Activated naive CD8-positive, alpha-beta T cell treated with anti-CD3 and anti-CD28 coated beads, Interleukin-2, amount 10 ng/mL, durations not matched to agents 7 days and 5 days (primary cell): Measurements from ENCODE around the gene STAG3. TPM values are rescaled to one million over a fixed set of nuclear protein-coding genes. Genes with fewer than 3 reads are reported as not detected.
A peak's percentile ranks its signal among the peaks of the same experiment; 100 is the strongest.

Source experiments
- ATAC-seq: fragments of 150-1000 bp; cut with Tn5 transposase; one replicate; pipeline ENCODE4 v1.10.0; 2021; ENCODE audit warnings: low read depth, moderate library complexity
- POLR2A ChIA-PET: fragments of 350-600 bp; sonication (Branson Sonifier 250); formaldehyde crosslinking; loops from one replicate; lab custom pipeline; 2021; ENCODE audit warnings: antibody characterized with exemption; lab: Charles Lee
- DNase-seq: peaks from one replicate; pipeline ENCODE4 v3.0.0; 2021
- H3K27ac Mint-ChIP-seq: one replicate; pipeline ENCODE4 v1.8.0; 2022; ENCODE audit warnings: mild to moderate bottlenecking, mixed read lengths
- H3K27me3 Mint-ChIP-seq: one replicate; pipeline ENCODE4 v1.8.0; 2022; ENCODE audit warnings: mild to moderate bottlenecking, moderate library complexity, mixed read lengths
- H3K36me3 Mint-ChIP-seq: one replicate; pipeline ENCODE4 v1.8.0; 2021; ENCODE audit warnings: mild to moderate bottlenecking, mixed read lengths
- H3K4me1 Mint-ChIP-seq: one replicate; pipeline ENCODE4 v1.8.0; 2021; ENCODE audit warnings: mixed read lengths
- H3K4me3 Mint-ChIP-seq: one replicate; pipeline ENCODE4 v1.8.0; 2022; ENCODE audit warnings: mild to moderate bottlenecking, moderate library complexity, mixed read lengths
- H3K9me3 Mint-ChIP-seq: one replicate; pipeline ENCODE4 v1.8.0; 2021; ENCODE audit warnings: mixed read lengths
- total RNA-seq, 2 experiments: library from RNA; stranded (reverse); gene quantifications; one replicate each; pipeline ENCODE4 v1.2.3, GENCODE V29; 2021

The STAG3 gene
- total RNA-seq, 2 experiments from 2014 or later = 31.1 to 38.8 TPM

DNA sequence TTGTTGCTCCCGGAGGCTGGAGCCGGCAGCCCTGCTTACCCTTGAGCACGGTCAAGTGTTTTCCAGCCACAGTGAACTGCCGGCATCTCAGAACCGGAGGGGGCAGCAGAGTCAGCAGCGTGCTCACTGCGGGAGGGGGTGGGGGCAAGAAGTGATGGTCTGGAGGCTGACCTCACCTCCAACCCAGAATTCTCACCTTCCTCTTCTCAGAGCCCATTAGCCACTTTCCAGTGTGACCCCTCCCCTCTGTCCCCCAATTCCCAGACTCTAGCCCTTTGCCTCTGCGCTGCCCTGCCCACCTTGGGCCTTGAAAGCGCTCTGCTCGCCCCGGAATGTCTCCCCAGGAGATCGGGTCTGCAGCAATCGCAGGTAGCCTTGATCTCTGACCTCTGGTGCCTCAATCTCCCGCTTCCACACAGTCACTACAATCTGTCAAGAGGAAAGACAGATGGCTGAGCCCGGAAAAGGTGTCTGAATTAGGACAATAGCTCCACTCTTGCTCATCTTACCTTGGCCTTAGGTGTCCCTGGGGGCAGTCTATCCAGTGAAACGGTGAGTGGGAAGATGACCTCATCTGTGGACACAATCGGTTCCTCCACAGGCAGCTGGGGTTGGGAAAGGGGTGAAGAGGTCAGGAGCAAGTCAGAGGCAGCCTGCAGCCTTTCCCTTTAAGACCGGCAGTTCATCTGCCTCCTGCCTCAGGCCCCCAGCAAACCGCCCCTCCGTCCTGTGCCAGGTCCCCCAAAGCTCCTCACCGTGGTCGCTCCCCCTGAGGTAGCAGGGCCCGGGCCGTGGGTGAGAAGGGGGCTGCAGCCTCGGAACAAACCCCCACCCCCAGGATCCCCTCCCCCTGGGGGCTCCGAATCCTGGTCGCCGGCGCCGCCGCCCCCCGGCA, 20.1 kb upstream of the STAG3 start:
- DNase-seq (no peak), ATAC-seq (peak; percentile 13)
- H3K27ac Mint-ChIP-seq = peak overlapping the region; percentile 78
- H3K4me1 Mint-ChIP-seq = peaks cover 35% of the 10 kb centered on the region
- H3K36me3 Mint-ChIP-seq = peaks cover 16% of the 10 kb centered on the region
- peak overlapping the region; percentile 83 for H3K4me3 Mint-ChIP-seq
- H3K9me3 Mint-ChIP-seq = no peaks in the 10 kb centered on the region
- POLR2A ChIA-PET = interaction anchor here (0.5 to 4.4 kb wide), 10 partner anchors 8 to 271 kb away, joined by 3 to 48 read pairs (median 6); partner anchors contain the start of genes GAL3ST4, GPC2, LAMTOR4 and MEPCE
- H3K27me3 Mint-ChIP-seq = no peaks in the 10 kb centered on the region

DNA sequence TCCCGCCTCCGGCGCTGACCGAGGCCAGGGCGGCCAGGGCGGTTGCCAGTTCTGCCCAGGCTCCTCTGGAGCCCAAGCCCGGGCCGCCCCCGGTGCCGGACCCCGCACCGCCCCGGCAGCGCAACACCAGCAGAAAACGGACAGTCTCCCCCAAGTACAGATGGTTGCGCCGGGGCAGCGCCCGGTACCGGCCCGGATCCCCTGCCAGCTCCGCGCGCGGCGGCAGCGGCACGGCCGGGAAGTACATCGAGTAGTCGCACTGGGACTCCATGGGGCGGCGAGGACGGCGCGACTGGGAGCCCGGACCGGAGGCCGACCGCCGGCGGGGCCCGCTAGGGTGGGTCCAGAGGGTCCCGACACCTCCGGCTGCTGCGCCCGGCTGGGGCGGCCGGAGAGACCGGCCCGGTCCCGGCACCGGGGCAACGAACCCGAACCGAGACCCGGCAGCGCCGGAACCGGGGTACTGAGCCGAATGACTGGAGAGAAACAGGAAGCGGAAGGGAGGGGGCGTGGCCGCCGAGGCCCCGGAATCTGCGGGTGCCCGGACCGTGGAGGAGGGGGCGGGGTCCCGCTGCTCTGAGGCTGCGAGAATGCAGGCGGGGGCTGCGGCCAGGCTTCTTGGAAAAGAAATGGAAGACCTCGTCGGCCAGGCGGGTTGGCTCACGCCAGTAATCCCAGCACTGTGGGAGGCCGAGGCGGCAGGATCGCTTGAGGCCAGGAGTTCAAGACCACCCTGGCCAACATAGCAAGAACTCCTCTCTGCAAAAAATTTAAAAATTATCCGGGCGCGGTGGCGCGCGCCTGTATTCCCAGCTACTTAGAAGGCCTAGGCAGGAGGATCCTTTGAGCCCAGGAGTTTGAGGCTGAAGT, 19.3 kb upstream of the STAG3 start, which contains the start of gene TRAPPC14:
Gene TRAPPC14 (minus strand): TSS at position 495 of the 870 bp plus-strand sequence. CDS start 224 bp downstream, at position 271.
- Mint-ChIP-seq H3K27ac (peak within 1 kb of the TSS; percentile 86), H3K9me3 (no peaks in the 10 kb centered on the region), H3K36me3 (peaks cover 13% of the 10 kb centered on the region), H3K4me3 (peak within 1 kb of the TSS; percentile 83), H3K27me3 (no peaks in the 10 kb centered on the region), H3K4me1 (peaks cover 40% of the 10 kb centered on the region)
- POLR2A ChIA-PET = interaction anchor here (0.5 to 4.4 kb wide), 8 partner anchors 9 to 270 kb away, joined by 3 to 48 read pairs (median 6); partner anchors contain the start of genes GAL3ST4, GPC2, LAMTOR4 and MEPCE
- ATAC-seq (peak; percentile 80), DNase-seq (peak; percentile 93)

DNA sequence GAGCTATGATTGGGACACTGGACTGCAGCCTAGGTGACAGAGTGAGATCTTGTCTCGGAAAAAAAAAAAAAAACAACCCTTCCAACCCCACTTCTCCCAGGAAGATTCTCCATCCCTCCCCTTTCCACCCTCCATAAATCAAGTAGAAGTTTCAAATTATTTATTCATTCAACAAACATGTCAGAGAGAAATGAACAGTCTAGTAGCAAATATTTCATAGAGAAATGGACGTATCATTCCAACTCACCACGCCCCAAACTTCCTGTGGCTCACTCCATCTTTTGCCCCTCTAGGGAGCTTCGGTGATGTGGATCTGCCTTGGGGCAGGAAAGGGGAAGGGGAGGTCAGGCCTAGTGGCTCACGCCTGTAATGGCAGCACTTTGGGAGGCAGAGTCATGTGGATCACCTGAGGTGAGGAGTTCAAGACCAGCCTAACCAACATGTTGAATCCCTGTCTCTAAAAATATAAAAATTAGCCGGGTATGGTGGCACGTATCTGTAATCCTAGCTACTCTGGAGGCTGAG, 18.6 kb upstream of the STAG3 start:
- H3K36me3 Mint-ChIP-seq = peaks cover 9% of the 10 kb centered on the region
- POLR2A ChIA-PET = interaction anchor here (2.1 to 4.4 kb wide), 3 partner anchors 9 to 31 kb away, joined by 6 to 48 read pairs (median 8); partner anchors contain the start of genes GAL3ST4 and LAMTOR4
- H3K9me3 Mint-ChIP-seq = no peaks in the 10 kb centered on the region
- ATAC-seq = no peak
- no peaks in the 10 kb centered on the region for H3K27me3 Mint-ChIP-seq
- peaks cover 39% of the 10 kb centered on the region for H3K4me1 Mint-ChIP-seq
- H3K4me3 Mint-ChIP-seq = peak overlapping the region; percentile 78
- no peak for DNase-seq
- peak overlapping the region; percentile 86 for H3K27ac Mint-ChIP-seq

DNA sequence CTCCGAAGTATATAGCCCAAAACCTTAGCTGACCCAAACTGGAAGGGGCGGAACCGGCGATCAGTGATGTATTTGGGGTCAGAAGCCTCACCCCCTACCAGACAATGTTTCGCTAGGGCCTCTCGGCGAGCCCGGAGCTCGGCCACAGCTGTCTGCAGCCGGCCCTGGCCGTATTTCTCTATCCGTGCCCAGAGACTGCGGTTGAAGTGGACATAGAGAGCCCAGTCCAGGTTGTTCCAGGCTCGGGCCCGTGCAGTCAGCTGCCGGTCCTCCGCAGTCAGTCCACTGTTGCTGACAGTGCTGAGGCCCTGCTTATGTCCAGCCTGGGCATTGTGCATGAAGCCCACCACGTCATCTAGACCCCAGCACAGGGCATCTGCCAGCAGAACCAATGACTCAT, 17.7 kb upstream of the STAG3 start:
- H3K4me1 Mint-ChIP-seq = peaks cover 39% of the 10 kb centered on the region
- no peak overlapping the region for H3K27ac Mint-ChIP-seq
- no peaks in the 10 kb centered on the region for H3K27me3 Mint-ChIP-seq
- no peak overlapping the region for H3K4me3 Mint-ChIP-seq
- H3K9me3 Mint-ChIP-seq = no peaks in the 10 kb centered on the region
- ATAC-seq (no peak), DNase-seq (no peak)
- POLR2A ChIA-PET = interaction anchor here (2.1 to 4.4 kb wide), 3 partner anchors 8 to 30 kb away, joined by 6 to 48 read pairs (median 8); partner anchors contain the start of genes GAL3ST4 and LAMTOR4
- H3K36me3 Mint-ChIP-seq = peaks cover 9% of the 10 kb centered on the region

DNA sequence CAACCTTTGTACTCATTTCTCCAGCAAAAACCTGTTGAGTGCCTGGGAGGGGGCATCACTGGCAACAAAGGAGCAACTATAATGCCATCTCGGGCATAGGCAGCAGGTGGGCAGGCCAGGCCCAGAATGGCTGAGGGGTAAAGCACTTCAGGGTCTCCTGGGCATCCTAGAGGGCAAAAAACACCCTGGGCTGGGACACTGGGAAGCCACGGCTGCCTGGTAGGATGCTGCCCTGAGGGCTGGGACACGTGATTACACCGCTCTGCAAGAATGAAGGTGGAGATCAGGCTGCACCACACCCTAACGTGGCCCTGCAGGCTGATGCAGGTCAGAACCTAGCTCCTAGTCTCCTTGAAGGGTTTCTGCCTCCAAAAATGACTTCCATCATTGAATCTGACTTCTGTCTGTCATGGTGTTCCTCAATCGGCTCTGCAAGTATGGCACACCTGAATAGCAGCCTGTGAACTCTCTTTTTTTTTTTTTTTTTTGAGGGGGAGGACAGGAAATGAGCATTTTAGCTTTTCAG, 14.6 kb upstream of the STAG3 start:
- POLR2A ChIA-PET = interaction anchor here (0.6 to 1.2 kb wide), 7 partner anchors 9 to 266 kb away, joined by 3 to 5 read pairs (median 4); partner anchors contain the start of genes GPC2, LAMTOR4, STAG3 and ZCWPW1
- no peaks in the 10 kb centered on the region for H3K9me3 Mint-ChIP-seq
- H3K4me1 Mint-ChIP-seq = peaks cover 49% of the 10 kb centered on the region
- no peaks in the 10 kb centered on the region for H3K27me3 Mint-ChIP-seq
- ATAC-seq (peak; percentile 28), DNase-seq (no peak)
- peak overlapping the region; percentile 53 for H3K4me3 Mint-ChIP-seq
- peaks cover 2% of the 10 kb centered on the region for H3K36me3 Mint-ChIP-seq
- peak overlapping the region; percentile 87 for H3K27ac Mint-ChIP-seq

DNA sequence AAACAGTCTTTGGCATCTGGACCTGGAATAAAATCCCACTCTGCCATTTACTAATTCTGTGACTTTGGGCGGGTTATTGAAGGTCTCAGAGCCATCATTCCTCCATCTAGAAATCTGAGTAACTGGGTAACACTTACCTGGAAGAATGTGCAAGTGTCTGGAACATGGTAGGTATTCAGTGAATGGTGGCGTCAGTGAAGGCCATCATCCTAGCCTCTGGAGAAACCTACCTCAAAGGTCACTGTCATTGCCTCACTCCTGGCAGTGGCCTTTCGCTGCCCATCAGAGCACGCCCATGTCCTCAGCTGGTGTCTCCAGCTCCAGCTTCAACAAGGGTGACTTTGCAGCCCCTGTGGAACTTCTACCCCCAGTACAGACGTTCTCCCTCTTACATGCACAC, 13.8 kb upstream of the STAG3 start:
- no peak for DNase-seq
- POLR2A ChIA-PET = interaction anchor here (0.6 to 1.2 kb wide), 3 partner anchors 48 to 265 kb away, joined by 3 to 4 read pairs (median 3); partner anchors contain the start of gene ZCWPW1
- H3K27me3 Mint-ChIP-seq = no peaks in the 10 kb centered on the region

DNA sequence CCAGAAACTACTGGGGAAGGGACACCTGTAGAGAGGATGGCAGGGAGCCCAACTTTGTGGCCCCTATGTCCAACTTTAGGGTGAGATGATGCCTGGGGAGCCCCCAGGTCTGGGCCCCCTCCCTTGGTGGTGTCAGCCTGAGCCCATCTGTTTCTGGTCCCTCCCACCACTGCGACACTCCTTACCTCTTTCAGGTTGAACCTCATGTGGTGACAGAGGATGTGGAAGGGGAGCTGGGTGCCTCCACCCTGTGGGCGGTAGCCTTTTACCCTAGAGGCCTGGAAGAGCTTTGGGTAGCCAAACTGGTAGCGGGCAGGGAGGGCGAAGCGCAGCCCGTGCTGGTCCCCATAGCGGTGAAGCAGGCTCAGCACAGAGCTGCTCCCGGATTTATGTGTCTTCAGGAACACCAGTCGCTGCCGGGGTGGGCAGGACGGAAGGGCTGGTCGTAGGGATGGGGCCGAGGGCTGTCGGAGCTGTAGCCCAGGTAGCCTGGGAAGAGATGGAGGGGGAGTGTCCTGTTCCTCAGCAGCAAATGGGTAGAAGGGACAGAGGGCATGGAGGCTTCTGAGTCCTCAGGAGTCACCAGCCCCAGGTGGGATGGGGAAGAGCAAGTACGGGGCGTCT, 11.3 kb upstream of the STAG3 start:
- Mint-ChIP-seq H3K27ac (peak overlapping the region; percentile 75), H3K36me3 (peaks cover 6% of the 10 kb centered on the region), H3K27me3 (peaks cover 3% of the 10 kb centered on the region), H3K4me3 (peak overlapping the region; percentile 79), H3K9me3 (no peaks in the 10 kb centered on the region), H3K4me1 (peaks cover 71% of the 10 kb centered on the region)
- POLR2A ChIA-PET = interaction anchor here (0.6 to 3.2 kb wide), 8 partner anchors 9 to 263 kb away, joined by 3 to 22 read pairs (median 10); partner anchors contain the start of genes GPC2, LAMTOR4, MEPCE and STAG3
- no peak for DNase-seq
- ATAC-seq = peak; percentile 68

More for the DNA sequence above, 13.8 kb upstream of the STAG3 start:
- no peak for ATAC-seq
- peaks cover 56% of the 10 kb centered on the region for H3K4me1 Mint-ChIP-seq
- peaks cover 2% of the 10 kb centered on the region for H3K36me3 Mint-ChIP-seq
- H3K27ac Mint-ChIP-seq = peak overlapping the region; percentile 87
- peak overlapping the region; percentile 53 for H3K4me3 Mint-ChIP-seq
- no peaks in the 10 kb centered on the region for H3K9me3 Mint-ChIP-seq

DNA sequence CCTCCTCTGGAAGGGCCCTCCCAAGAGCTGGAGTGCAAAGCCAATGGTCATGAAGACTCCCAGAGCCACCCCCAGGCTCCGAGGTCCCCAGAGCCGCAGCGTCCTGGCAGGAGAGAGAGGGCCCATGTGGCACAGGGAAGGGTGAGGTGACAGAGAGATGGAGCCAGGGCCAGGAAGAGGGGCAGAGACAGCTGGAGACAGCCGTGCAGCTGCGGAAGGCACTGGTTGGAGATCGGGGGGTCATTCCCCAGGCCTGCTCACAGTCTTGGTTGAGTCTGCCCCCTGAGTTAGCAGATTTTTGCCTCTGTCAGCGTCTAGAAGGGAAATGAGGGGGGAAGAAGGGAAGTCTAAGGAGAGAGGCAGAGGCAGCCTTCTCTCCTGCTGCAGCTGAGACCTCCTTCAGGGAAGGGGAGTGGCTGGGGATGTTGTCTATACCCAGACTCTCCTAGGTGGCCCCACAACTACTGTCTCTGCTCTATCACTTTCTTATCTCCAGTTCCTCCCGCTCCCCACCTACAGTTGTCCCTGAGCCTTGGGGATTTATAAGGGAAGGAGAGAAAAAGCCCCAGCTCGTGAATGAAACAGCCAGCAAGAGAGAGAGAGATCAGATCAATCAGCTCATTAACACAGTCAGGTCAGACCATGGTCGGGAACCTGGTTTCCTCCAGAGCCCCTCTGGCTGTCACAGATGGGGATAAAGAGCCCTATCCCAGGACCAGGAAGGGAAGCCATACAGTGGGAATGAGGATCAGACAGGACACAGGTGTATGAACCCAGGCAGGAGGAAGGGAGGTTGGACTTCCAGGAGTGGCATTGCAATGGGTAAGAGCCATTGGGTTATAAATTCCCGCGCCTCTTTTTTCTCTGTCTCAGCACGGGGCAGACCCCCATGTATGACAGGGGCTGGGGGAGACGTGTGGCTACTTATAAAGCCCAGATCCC, 10.5 kb upstream of the STAG3 start:
- Mint-ChIP-seq H3K27me3 (peaks cover 5% of the 10 kb centered on the region), H3K9me3 (no peaks in the 10 kb centered on the region), H3K36me3 (peaks cover 7% of the 10 kb centered on the region), H3K4me1 (peaks cover 72% of the 10 kb centered on the region), H3K27ac (peak overlapping the region; percentile 76), H3K4me3 (peak overlapping the region; percentile 79)
- DNase-seq = no peak
- ATAC-seq = no peak
- POLR2A ChIA-PET = interaction anchor here (0.6 to 3.2 kb wide), 15 partner anchors 7 to 262 kb away, joined by 3 to 22 read pairs (median 4); partner anchors contain the start of genes AP4M1, GPC2, LAMTOR4 and MEPCE

DNA sequence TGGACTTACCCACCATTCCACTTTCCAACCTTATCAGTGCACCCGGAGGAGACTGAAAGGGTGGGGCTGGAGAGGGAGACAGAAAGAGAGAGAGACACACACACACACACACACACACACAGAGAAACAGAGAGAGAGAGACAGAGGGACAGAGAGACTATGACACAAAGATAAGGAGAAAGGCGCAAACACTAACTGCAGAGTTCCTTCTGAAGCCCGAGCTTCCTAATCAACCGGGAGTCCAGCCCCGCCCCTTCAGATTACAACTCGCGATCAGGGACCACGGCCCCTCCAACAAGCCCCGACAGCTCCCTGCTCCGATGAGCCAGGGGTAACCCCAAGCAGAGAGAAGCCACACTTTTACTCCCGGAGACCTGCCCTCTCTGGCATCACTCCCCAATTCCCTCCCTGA, 9.8 kb upstream of the STAG3 start:
- POLR2A ChIA-PET = interaction anchor here (0.6 to 3.2 kb wide), 12 partner anchors 8 to 155 kb away, joined by 3 to 22 read pairs (median 4); partner anchors contain the start of genes GPC2, LAMTOR4, STAG3 and TRAPPC14
- H3K27ac Mint-ChIP-seq = peak overlapping the region; percentile 76
- peaks cover 7% of the 10 kb centered on the region for H3K36me3 Mint-ChIP-seq

DNA sequence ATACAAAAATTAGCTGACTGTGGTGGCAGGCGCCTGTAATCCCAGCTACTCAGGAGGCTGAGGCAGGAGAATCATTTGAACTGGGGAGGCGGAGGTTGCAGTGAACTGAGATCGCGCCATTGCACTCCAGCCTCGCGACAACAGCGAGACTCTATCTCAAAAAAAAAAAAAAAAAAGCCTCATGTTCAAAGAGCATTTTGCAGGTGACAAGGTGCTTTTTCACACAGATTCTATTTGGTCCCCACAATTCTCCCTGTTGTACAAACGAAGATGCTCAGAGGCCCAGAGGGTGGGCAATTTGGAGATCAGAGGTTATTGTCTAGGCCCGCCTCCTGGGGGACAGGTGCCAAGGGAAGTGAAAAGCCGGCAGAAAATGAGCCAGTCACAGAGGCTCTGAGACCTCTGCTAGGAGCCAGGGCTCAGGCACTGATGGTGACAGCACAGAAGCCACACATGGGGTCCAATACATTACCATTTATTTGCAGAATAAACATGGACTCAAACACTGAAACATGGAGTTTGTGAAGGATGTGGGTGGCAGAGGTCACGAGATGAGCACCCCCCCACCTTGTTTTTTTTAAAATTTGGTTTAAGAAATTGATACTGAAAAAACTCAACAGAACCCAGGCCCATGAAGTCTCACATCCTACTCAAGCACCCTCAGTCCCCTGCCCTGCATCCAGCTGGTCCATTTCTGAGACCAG, 8.4 kb upstream of the STAG3 start:
- peaks cover 5% of the 10 kb centered on the region for H3K27me3 Mint-ChIP-seq
- peaks cover 14% of the 10 kb centered on the region for H3K36me3 Mint-ChIP-seq
- no peaks in the 10 kb centered on the region for H3K9me3 Mint-ChIP-seq
- H3K27ac Mint-ChIP-seq = peak overlapping the region; percentile 76
- H3K4me1 Mint-ChIP-seq = peaks cover 62% of the 10 kb centered on the region
- peak; percentile 15 for ATAC-seq
- POLR2A ChIA-PET = interaction anchor here (3.2 kb wide), 2 partner anchors 7 to 12 kb away, joined by 20 to 22 read pairs; partner anchors contain the start of genes GPC2, STAG3 and TRAPPC14
- H3K4me3 Mint-ChIP-seq = peak overlapping the region; percentile 79
- DNase-seq = no peak

More for the DNA sequence above, 9.8 kb upstream of the STAG3 start:
- H3K4me1 Mint-ChIP-seq = peaks cover 69% of the 10 kb centered on the region
- DNase-seq (no peak), ATAC-seq (no peak)
- H3K27me3 Mint-ChIP-seq = peaks cover 5% of the 10 kb centered on the region
- no peaks in the 10 kb centered on the region for H3K9me3 Mint-ChIP-seq
- peak overlapping the region; percentile 79 for H3K4me3 Mint-ChIP-seq
